ENCODE data around the gene TMEM184A.

Gene TMEM184A

GRCh38 chr7:1540776-1541271 lies 15.2 kb downstream of the TMEM184A start:
- no peak for DNase-seq (ENCODE audit: low read depth in 4 of 4, low spot score in 1 of 4)

- no peak for DNase-seq (ENCODE audit: low read depth in 4 of 4, low spot score in 1 of 4)
Measured at GRCh38 chr7:1539882-1540775, 15.9 kb downstream of the TMEM184A start.

DNA sequence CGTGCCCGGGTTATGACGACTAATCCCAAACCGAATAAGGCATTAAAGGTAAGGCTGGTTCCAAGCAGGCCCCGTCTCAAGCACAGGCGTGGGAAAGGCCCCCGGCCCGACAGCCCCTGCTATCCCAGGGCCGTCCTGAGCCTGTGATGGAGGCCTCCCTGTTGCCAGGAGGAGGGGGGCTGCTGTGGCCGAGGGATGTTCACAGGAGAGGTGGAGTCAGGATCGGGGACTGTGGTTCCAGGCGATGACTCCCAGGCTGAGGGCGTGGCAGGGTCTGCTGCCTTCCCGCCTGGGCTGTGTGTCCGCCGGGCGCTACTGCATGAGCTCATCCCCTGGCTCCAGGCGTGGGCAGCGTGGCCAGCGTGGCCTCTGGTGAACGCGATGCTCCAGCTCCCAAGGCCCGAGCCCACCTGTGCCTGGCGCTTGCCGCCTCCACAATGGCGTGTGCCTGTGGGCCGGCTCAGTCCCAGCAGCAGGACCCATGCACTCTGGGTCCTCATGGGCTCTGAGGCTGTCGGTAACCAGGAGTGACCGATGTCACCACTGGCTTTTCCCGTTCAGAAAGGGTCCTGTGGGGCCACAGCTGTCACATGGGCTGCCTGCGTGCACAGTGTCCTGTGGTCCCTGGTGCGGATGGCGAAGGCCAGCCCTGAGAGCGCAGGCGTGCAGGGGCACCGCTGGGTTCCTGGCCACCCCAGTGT lies 16.7 kb downstream of the TMEM184A start:
- DNase-seq (ENCODE audit: low read depth in 4 of 4, low spot score in 1 of 4): no peak

GRCh38 chr7:1538544-1539180 lies 17.3 kb downstream of the TMEM184A start:
- DNase-seq (ENCODE audit: low read depth in 4 of 4, low spot score in 1 of 4): no peak

- no peak for DNase-seq (ENCODE audit: low read depth in 4 of 4, low spot score in 1 of 4)
Measured at GRCh38 chr7:1537535-1538412, 18.2 kb downstream of the TMEM184A start.

GRCh38 chr7:1536743-1537534 lies 19.1 kb downstream of the TMEM184A start:
- DNase-seq (ENCODE audit: low read depth in 4 of 4, low spot score in 1 of 4): no peak

GRCh38 chr7:1536455-1536742 lies 19.6 kb downstream of the TMEM184A start:
- DNase-seq (ENCODE audit: low read depth in 4 of 4, low spot score in 1 of 4): no peak

GRCh38 chr7:1535701-1536454 lies 20.1 kb downstream of the TMEM184A start:
- no peak for DNase-seq (ENCODE audit: low read depth in 4 of 4, low spot score in 1 of 4)

DNA sequence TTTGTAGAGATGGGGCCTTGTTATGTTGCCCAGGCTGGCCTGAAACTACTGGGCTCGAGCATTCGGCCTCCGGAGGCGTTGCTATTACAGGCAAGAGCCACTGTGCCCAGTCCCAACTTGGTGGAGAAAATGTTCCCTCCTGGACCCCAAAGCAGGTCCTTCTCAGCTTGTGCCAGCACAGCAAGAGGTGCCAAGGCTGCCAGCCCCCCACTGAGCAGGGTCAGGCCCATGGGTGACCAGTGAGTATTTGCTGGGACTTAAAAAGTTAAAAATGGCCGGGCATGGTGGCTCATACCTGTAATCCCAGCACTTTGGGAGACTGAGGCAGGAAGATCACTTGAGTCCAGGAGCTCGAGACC lies 20.9 kb downstream of the TMEM184A start:
- no peak for DNase-seq (ENCODE audit: low read depth in 4 of 4, low spot score in 1 of 4)

GRCh38 chr7:1534330-1535099 lies 21.5 kb downstream of the TMEM184A start:
- no peak for DNase-seq (ENCODE audit: low read depth in 4 of 4, low spot score in 1 of 4)

DNA sequence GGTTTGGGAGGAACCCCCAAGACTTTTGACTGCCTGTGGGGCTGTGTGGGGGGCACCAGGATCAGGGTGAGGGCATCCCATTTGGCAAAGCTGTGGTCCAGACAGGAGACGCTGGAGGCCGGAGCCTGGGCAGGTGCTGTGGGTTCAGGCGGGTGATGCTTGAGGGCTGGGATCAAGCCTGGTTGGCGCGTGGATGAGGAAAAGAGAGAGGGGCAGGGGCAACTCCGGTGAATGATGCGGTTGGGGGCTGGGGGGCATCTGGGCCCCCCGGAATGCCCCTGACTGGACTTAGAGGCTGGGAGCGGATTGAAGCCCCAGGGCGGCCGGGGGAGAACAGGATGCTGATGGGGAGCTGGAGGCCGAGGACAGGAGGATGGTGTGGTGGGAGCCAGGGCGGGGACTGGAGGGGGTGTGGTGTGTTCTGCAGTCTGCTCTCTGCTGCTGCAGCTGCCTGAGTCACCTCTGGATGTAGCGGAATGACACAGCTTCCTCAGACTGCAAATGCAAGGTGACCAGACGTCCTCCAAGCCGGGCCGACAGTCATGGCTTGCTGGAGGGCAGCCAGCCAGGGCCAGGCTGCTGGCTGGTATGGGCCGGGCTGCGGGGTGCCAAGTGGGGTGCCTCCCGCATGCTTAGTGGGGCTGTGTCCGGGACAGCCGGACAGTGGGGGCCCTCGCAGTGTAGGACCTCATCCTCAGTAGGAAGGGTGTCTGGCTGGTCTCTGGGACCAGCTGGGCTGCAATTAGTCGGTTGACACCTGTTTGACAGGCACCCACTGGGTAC lies 22.3 kb downstream of the TMEM184A start:
- DNase-seq (ENCODE audit: low read depth in 4 of 4, low spot score in 1 of 4): no peak

GRCh38 chr7:1533255-1533546 lies 22.8 kb downstream of the TMEM184A start:
- no peak for DNase-seq (ENCODE audit: low read depth in 4 of 4, low spot score in 1 of 4)

DNA sequence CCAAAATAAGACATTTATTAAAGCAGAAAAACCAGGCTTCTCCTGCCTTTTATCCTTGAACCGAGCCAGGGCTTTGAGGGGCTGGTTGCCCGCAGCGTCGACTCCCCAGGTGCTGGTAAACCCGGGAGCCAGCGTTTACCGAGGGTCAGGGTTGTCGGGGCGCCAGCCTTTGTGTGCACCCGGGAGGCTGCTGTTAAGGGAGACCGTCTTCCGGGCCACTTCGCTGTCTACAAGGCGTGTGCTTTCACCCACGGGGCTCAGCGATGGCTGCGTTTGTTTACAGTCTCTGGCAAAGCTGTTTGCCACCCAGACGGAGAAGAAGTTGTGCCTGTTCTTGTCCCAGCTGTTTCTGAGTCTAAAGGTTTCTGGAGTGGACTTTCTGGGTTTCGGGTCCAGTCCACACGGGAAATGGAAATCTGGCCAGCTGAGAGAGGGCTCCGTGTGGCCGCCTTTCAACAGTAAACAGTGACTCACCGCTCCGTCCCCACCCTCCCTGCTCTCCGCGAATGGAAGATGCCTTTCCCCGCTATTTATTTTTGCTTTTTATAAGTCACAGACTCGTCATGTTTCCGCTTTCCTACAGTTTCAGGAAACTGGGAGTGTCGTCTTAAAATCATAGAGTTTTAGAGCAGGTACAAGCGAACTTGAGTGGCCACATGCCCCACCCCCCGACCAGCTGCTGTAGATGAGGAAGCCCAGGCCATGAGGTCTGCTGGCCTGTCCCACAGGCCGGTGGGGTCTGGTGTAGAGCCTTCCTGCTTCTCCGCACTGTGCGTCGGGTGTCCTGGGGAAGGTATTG lies 23.4 kb downstream of the TMEM184A start:
- peak in 3 of 4 experiments; percentile 24 to 49 (median 33) for DNase-seq (ENCODE audit: low read depth in 4 of 4, low spot score in 1 of 4)

GRCh38 chr7:1531979-1532455 lies 24.0 kb downstream of the TMEM184A start:
- no peak for DNase-seq (ENCODE audit: low read depth in 4 of 4, low spot score in 1 of 4)

DNA sequence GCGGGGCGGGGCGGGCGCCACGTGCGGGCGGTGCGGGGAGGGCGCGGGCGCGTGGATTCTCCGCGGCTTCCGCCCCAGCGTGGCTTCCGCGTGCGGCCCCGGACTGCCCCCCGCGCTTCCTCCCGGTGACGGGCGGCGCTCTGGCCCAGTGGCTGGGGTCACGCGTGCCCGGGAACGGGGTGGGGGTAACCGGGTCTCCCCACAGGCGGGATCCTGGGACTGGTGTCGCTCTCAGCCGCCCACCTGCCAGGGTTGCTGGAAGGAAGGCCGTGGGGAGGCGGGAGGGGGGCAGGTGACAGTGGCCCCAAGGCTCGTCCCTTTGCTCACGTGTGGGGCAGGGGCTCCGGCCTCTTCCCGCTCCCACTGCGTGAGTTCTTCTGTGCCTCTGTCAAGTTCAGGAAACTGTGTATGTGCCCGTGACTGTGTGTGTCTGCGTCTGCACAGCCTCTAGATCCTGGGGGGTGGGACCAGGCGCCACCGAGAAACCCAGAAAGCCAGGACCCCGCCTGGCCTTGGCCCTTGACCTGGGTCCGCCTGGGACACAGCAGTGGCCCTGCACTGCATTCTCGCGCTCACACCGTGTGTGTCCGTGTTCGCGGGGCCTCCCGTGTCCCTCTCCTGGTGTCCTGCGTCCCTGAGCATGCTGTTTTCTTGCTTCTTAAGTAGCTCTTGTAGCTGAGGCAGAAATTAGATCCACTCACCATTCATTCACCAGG lies 24.6 kb downstream of the TMEM184A start:
- no peak for DNase-seq (ENCODE audit: low read depth in 4 of 4, low spot score in 1 of 4)

GRCh38 chr7:1530946-1531262 lies 25.1 kb downstream of the TMEM184A start:
- no peak for DNase-seq (ENCODE audit: low read depth in 4 of 4, low spot score in 1 of 4)

Data from stimulated activated CD4-positive, alpha-beta T cell treated with anti-CD3 and anti-CD28 coated beads, Interleukin-1b, Interleukin-23, amount 100 ng/mL, for 24 hours (primary cell).